ENCODE data around the gene OAS2. TPM values are rescaled to one million over a fixed set of nuclear protein-coding genes. Genes with fewer than 3 reads are reported as not detected.

Gene OAS2
- total RNA-seq, 4 donors from 2014 or later, result 1.2 to 4.2 (median 3.2) TPM

DNA sequence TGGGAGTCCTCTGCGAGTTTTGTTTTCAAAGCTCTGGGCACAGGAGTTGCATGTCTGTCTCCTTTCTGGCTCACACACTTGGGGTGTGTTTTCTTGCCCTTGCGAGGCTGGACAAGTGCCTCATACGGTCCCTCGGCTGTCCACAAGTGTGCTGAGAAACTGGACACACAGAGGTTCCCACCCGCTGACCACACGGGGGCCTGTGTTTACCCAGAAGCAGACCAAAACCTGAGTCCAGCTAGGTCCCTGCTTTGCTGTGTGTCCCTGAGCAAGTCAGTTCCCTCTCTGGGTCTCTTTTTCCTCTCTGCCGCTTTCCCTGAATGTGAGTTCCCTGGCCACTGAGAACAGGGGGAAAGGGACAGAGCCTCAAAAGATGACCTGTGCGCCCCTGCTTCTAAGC, 678 bp upstream of the OAS2 start:
- TF ChIP-seq EP300 (IDR thresholded peaks at IDR 0.05), result no peak
- TF ChIP-seq POLR2A (IDR thresholded peaks at IDR 0.05), result no peak
- no peak for TF ChIP-seq POLR2AphosphoS5 (IDR thresholded peaks at IDR 0.05)
- TF ChIP-seq, protein P1, sequence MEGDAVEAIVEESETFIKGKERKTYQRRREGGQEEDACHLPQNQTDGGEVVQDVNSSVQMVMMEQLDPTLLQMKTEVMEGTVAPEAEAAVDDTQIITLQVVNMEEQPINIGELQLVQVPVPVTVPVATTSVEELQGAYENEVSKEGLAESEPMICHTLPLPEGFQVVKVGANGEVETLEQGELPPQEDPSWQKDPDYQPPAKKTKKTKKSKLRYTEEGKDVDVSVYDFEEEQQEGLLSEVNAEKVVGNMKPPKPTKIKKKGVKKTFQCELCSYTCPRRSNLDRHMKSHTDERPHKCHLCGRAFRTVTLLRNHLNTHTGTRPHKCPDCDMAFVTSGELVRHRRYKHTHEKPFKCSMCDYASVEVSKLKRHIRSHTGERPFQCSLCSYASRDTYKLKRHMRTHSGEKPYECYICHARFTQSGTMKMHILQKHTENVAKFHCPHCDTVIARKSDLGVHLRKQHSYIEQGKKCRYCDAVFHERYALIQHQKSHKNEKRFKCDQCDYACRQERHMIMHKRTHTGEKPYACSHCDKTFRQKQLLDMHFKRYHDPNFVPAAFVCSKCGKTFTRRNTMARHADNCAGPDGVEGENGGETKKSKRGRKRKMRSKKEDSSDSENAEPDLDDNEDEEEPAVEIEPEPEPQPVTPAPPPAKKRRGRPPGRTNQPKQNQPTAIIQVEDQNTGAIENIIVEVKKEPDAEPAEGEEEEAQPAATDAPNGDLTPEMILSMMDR (IDR thresholded peaks at IDR 0.05), result no peak
- Histone ChIP-seq H3K9me3 (no peaks in the 10 kb centered on the region), H3K27me3 (no peaks in the 10 kb centered on the region), H3K27ac (peak overlapping the region; percentile 73), H3K36me3 (no peaks in the 10 kb centered on the region), H3K4me1 (peaks cover 25% of the 10 kb centered on the region), H3K4me3 (peak overlapping the region; percentile 45)
- no peak for DNase-seq (ENCODE audit: low spot score in 2 of 2)
- WGBS, result 77% methylated on average over 8 of the region's 8 CpGs

- H3K27ac ChIP-seq, result peak overlapping the region; percentile 73
- TF ChIP-seq POLR2A (IDR thresholded peaks at IDR 0.05) (no peak), EP300 (IDR thresholded peaks at IDR 0.05) (no peak), POLR2AphosphoS5 (IDR thresholded peaks at IDR 0.05) (no peak)
- TF ChIP-seq, protein P1 (IDR thresholded peaks at IDR 0.05), result no peak
- H3K36me3 ChIP-seq, result no peaks in the 10 kb centered on the region
- WGBS, result 29% methylated on average over 6 of the region's 6 CpGs
- DNase-seq (ENCODE audit: low spot score in 2 of 2), result no peak
- no peaks in the 10 kb centered on the region for H3K27me3 ChIP-seq
- H3K9me3 ChIP-seq, result no peaks in the 10 kb centered on the region
- H3K4me1 ChIP-seq, result peaks cover 25% of the 10 kb centered on the region
- H3K4me3 ChIP-seq, result peak overlapping the region; percentile 45
These were observed 842 bp downstream of the OAS2 start for GRCh38 chr12:112979041-112979680.

DNA sequence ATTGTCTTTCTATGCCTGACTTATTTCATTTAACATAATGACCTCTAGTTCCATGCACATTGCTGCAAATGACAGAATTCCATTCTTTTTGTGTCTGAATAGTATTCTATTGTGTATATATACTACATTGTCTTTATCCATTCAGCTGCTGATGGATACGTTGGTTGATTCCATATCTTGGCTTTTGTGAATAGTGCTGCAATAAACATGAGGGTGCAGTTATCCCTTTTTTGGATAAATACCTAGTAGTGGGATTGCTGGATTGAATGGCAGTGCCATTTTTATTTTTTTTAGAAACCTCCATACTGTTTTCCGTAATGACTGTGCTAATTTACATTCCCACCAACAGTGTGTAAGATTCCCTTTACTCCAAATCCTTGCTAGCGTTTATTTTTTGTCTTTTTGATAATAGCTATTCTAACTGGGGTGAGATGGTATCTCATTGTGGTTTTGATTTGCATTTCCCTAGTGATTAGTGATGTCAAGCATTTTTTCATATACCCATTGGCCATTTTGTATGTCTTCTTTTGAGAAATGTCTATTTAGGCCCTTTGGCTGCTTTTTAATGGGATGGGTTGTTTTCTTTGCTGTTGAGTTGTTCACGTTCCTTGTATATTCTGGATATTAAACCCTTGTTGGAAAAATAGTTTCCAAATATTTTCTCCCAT, 2.3 kb downstream of the OAS2 start:
- H3K27me3 ChIP-seq, result no peaks in the 10 kb centered on the region
- no peak for DNase-seq (ENCODE audit: low spot score in 2 of 2)
- no peak overlapping the region for H3K4me3 ChIP-seq
- no peak for TF ChIP-seq POLR2A (IDR thresholded peaks at IDR 0.05)
- TF ChIP-seq, protein P1 (IDR thresholded peaks at IDR 0.05), result no peak
- no peak for TF ChIP-seq EP300 (IDR thresholded peaks at IDR 0.05)
- H3K9me3 ChIP-seq, result no peaks in the 10 kb centered on the region
- peaks cover 25% of the 10 kb centered on the region for H3K4me1 ChIP-seq
- WGBS, result 69% methylated on average over 4 of the region's 4 CpGs
- no peaks in the 10 kb centered on the region for H3K36me3 ChIP-seq
- H3K27ac ChIP-seq, result no peak overlapping the region

DNA sequence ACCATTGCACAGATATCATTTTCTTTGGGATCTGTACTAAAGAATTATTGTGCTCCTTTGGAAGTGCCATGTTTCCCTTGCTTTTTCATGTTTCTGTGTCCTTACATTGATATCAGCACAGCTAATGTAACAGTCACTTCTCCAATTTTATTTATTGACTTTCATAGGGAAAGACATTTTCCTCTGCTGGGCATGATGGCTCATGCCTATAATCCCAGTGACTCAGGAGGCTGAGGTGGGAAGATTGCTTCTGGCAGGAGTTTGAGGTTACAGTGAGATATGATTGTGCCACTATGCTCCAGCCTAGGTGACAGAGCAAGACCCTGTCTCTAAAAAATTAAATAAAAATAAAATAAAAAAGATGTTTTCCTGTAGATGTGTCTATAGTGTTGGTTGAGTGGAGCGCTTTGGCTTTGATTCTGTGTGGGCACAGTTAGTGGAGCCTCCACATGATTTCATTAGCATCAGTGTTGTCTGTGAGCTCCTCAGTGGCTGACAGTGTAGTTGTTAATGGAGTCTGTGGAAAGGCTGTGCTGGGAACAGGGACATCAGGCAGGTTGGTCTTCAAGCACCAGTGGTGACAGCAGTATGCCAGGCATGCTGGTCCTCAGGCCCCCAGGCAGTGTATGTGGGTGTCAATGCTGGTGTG, 7.4 kb downstream of the OAS2 start:
- H3K27ac ChIP-seq, result no peak overlapping the region

More for the DNA sequence above, 7.4 kb downstream of the OAS2 start:
- Histone ChIP-seq H3K4me1 (no peaks in the 10 kb centered on the region), H3K4me3 (no peak overlapping the region), H3K36me3 (peaks cover 15% of the 10 kb centered on the region), H3K9me3 (no peaks in the 10 kb centered on the region), H3K27me3 (no peaks in the 10 kb centered on the region)
- TF ChIP-seq POLR2AphosphoS5 (IDR thresholded peaks at IDR 0.05) (no peak), EP300 (IDR thresholded peaks at IDR 0.05) (no peak), POLR2A (IDR thresholded peaks at IDR 0.05) (no peak)
- TF ChIP-seq, protein P1 (IDR thresholded peaks at IDR 0.05), result no peak
- DNase-seq (ENCODE audit: low spot score in 2 of 2), result no peak
- WGBS, result 96% methylated on average over 1 of the region's 1 CpG

Data from suprapubic skin (tissue), 4 donors.